SK-N-SH treated with all-trans-retinoic acid at 6 μM for 48 hours (cell line): ENCODE measurements around the gene AFDN.

ENCODE experiments used
- ATAC-seq: fragments of 200-7000 bp; cut with Tn5 transposase; 3 replicates; pipeline ENCODE4 v1.9.1; 2020; ENCODE audit warnings: mild to moderate bottlenecking, moderate library complexity
- ARNTL ChIP-seq: fragments of 450-650 bp; formaldehyde crosslinking; IDR thresholded peaks from 2 replicates; pipeline ENCODE4 v1.5.0; 2020; ENCODE audit warnings: low read depth, mild to moderate bottlenecking, moderate library complexity, borderline replicate concordance
- BACH2 ChIP-seq: fragments of 250-450 bp; sonication (Bioruptor Pico); IDR thresholded peaks from 2 replicates; pipeline ENCODE4 v1.9.0; 2021; ENCODE audit warnings: mild to moderate bottlenecking, borderline replicate concordance
- CREB5 ChIP-seq: fragments of 250-450 bp; sonication (Bioruptor Pico); IDR thresholded peaks from 2 replicates; pipeline ENCODE4 v1.5.1; 2020; ENCODE audit warnings: low read depth, mild to moderate bottlenecking, moderate library complexity
- CSDC2 ChIP-seq: fragments of 250-450 bp; sonication (Bioruptor Pico); IDR thresholded peaks from 2 replicates; pipeline ENCODE4 v1.5.0; 2020; ENCODE audit warnings: mild to moderate bottlenecking, moderate library complexity
- ESRRG ChIP-seq: fragments of 250-450 bp; sonication (Bioruptor Pico); IDR thresholded peaks from 2 replicates; pipeline ENCODE4 v1.6.1; 2021; ENCODE audit warnings: mild to moderate bottlenecking
- GLIS3 ChIP-seq: fragments of 250-450 bp; sonication (Bioruptor Pico); IDR thresholded peaks from 2 replicates; pipeline ENCODE4 v1.5.0; 2020; ENCODE audit warnings: mild to moderate bottlenecking, moderate library complexity
- ISL1 ChIP-seq: fragments of 250-450 bp; sonication (Bioruptor Pico); IDR thresholded peaks from 2 replicates; pipeline ENCODE4 v2.1.2; 2022; ENCODE audit warnings: mild to moderate bottlenecking, moderate library complexity
- OSR1 ChIP-seq: fragments of 250-450 bp; sonication (Bioruptor Pico); IDR thresholded peaks from 2 replicates; pipeline ENCODE4 v1.8.0; 2022; ENCODE audit warnings: moderate library complexity, mild to moderate bottlenecking, inconsistent platforms
- PATZ1 ChIP-seq: fragments of 250-450 bp; sonication (Bioruptor Pico); IDR thresholded peaks from 2 replicates; pipeline ENCODE4 v1.8.0; 2020; ENCODE audit warnings: mild to moderate bottlenecking, moderate library complexity, borderline replicate concordance
- POU6F1 ChIP-seq: fragments of 250-450 bp; sonication (Bioruptor Pico); IDR thresholded peaks from 2 replicates; pipeline ENCODE4 v1.8.0; 2021; ENCODE audit warnings: low read depth, mild to moderate bottlenecking, moderate library complexity, borderline replicate concordance
- PPARA ChIP-seq: fragments of 250-450 bp; sonication (Bioruptor Pico); IDR thresholded peaks from 2 replicates; pipeline ENCODE4 v1.5.0; 2020; ENCODE audit warnings: mild to moderate bottlenecking, borderline replicate concordance
- RARB ChIP-seq: fragments of 250-450 bp; sonication (Bioruptor Pico); IDR thresholded peaks from 2 replicates; pipeline ENCODE4 v1.8.0; 2021; ENCODE audit warnings: mild to moderate bottlenecking, moderate library complexity
- SNAI2 ChIP-seq: fragments of 250-450 bp; sonication (Bioruptor Pico); IDR thresholded peaks from 2 replicates; pipeline ENCODE4 v1.5.0; 2020; ENCODE audit warnings: mild to moderate bottlenecking, moderate library complexity
- TCF4 ChIP-seq: fragments of 250-450 bp; sonication (Bioruptor Pico); IDR thresholded peaks from 2 replicates; pipeline ENCODE4 v1.8.0; 2021; ENCODE audit warnings: mild to moderate bottlenecking, moderate library complexity, borderline replicate concordance
- TOX ChIP-seq: fragments of 250-450 bp; sonication (Bioruptor Pico); IDR thresholded peaks from 2 replicates; pipeline ENCODE4 v1.8.0; 2021; ENCODE audit warnings: mild to moderate bottlenecking, moderate library complexity, borderline replicate concordance
- TSHZ2 ChIP-seq: fragments of 250-450 bp; sonication (Bioruptor Pico); IDR thresholded peaks from 2 replicates; pipeline ENCODE4 v1.5.0; 2020; ENCODE audit warnings: mild to moderate bottlenecking, moderate library complexity
- ZC3H10 ChIP-seq: fragments of 250-450 bp; sonication (Bioruptor Pico); IDR thresholded peaks from 2 replicates; pipeline ENCODE4 v1.5.1; 2021; ENCODE audit warnings: mild to moderate bottlenecking, moderate library complexity
- ZFP3 ChIP-seq: fragments of 250-450 bp; sonication (Bioruptor Pico); IDR thresholded peaks from 2 replicates; pipeline ENCODE4 v1.5.0; 2020; ENCODE audit warnings: mild to moderate bottlenecking, moderate library complexity
- ZNF565 ChIP-seq: fragments of 450-650 bp; formaldehyde crosslinking; conservative IDR thresholded peaks from 2 replicates; pipeline ENCODE4 v1.5.0; 2020; ENCODE audit warnings: low read depth, mild to moderate bottlenecking, moderate library complexity
- ZNF70 ChIP-seq: fragments of 450-650 bp; formaldehyde crosslinking; IDR thresholded peaks from 2 replicates; pipeline ENCODE4 v1.5.0; 2020; ENCODE audit warnings: mild to moderate bottlenecking, moderate library complexity
- ZNF8 ChIP-seq: fragments of 450-650 bp; formaldehyde crosslinking; IDR thresholded peaks from 2 replicates; pipeline ENCODE4 v1.5.0; 2020; ENCODE audit warnings: mild to moderate bottlenecking, moderate library complexity

Gene AFDN

GRCh38 chr6:167962711-167963110, 136.0 kb downstream of the AFDN start:
- no peak for ATAC-seq
- TF ChIP-seq TCF4 (no peak), CSDC2 (CRISPR knock-in tag) (no peak), ZC3H10 (CRISPR knock-in tag) (no peak), ESRRG (CRISPR knock-in tag) (no peak), ZNF8 (CRISPR knock-in tag) (no peak), RARB (CRISPR knock-in tag) (no peak), PATZ1 (CRISPR knock-in tag) (no peak), GLIS3 (no peak), SNAI2 (CRISPR knock-in tag) (no peak), ZNF565 (CRISPR knock-in tag) (no peak), TOX (CRISPR knock-in tag) (no peak), ZFP3 (CRISPR knock-in tag) (no peak), TSHZ2 (CRISPR knock-in tag) (no peak), ARNTL (CRISPR knock-in tag) (no peak), ZNF70 (CRISPR knock-in tag) (no peak)

GRCh38 chr6:167963589-167964057, 136.9 kb downstream of the AFDN start:
- no peak for ATAC-seq
- no peak for TF ChIP-seq CREB5 (CRISPR knock-in tag)
- TF ChIP-seq ZC3H10 (CRISPR knock-in tag), result no peak
- no peak for TF ChIP-seq TCF4
- TF ChIP-seq ISL1, result no peak
- no peak for TF ChIP-seq BACH2 (CRISPR knock-in tag)
- TF ChIP-seq ESRRG (CRISPR knock-in tag), result no peak
- TF ChIP-seq TOX (CRISPR knock-in tag), result no peak
- TF ChIP-seq OSR1 (CRISPR knock-in tag), result no peak
- TF ChIP-seq ZNF565 (CRISPR knock-in tag), result no peak
- no peak for TF ChIP-seq ZNF8 (CRISPR knock-in tag)
- no peak for TF ChIP-seq CSDC2 (CRISPR knock-in tag)
- no peak for TF ChIP-seq PATZ1 (CRISPR knock-in tag)
- TF ChIP-seq ZFP3 (CRISPR knock-in tag), result no peak
- no peak for TF ChIP-seq ZNF70 (CRISPR knock-in tag)
- TF ChIP-seq POU6F1 (CRISPR knock-in tag), result no peak
- no peak for TF ChIP-seq PPARA
- TF ChIP-seq SNAI2 (CRISPR knock-in tag), result no peak
- TF ChIP-seq, all 23 proteins: peak for 0
